ENCODE results near the gene FCAMR. TPM values are rescaled to one million over a fixed set of nuclear protein-coding genes. Genes with fewer than 3 reads are reported as not detected.

Gene FCAMR
- total RNA-seq, 4 donors from 2014 or later, result 0.39 TPM; not detected in 3

DNA sequence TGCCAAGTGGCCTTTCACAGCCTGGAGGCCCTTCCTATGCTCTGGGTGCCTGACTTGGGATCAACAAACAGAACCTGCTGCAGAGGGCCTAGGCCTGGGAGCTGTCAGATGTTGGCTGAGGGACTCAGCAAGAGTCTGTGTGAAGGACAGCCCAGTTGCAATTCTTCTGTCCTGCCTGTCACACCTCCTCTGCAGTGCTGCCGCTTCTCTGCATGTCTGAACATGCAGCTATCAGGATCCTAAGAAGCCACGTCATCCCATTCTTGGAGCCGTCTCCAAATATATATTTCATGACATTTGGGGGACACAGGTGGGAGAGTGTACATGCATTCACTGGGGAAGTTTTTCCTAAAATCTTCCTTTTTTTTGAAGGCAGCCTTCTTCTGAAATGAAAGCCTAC lies 8.6 kb downstream of the FCAMR start:
- Histone ChIP-seq H3K4me3 (no peak overlapping the region), H3K4me1 (no peaks in the 10 kb centered on the region), H3K36me3 (no peaks in the 10 kb centered on the region), H3K27me3 (no peaks in the 10 kb centered on the region), H3K27ac (no peak overlapping the region), H3K9me3 (no peaks in the 10 kb centered on the region)
- WGBS, 2 donors (ENCODE audit: low coverage in 1 of 2), result 84 to 100% methylated on average over 2 to 3 of the region's 3 CpGs
- no peak for ATAC-seq
- no peak for TF ChIP-seq POLR2A (IDR thresholded peaks at IDR 0.05)
- no peak for TF ChIP-seq POLR2AphosphoS5 (IDR thresholded peaks at IDR 0.05)
- TF ChIP-seq EP300 (IDR thresholded peaks at IDR 0.05), result no peak
- TF ChIP-seq, protein P1, sequence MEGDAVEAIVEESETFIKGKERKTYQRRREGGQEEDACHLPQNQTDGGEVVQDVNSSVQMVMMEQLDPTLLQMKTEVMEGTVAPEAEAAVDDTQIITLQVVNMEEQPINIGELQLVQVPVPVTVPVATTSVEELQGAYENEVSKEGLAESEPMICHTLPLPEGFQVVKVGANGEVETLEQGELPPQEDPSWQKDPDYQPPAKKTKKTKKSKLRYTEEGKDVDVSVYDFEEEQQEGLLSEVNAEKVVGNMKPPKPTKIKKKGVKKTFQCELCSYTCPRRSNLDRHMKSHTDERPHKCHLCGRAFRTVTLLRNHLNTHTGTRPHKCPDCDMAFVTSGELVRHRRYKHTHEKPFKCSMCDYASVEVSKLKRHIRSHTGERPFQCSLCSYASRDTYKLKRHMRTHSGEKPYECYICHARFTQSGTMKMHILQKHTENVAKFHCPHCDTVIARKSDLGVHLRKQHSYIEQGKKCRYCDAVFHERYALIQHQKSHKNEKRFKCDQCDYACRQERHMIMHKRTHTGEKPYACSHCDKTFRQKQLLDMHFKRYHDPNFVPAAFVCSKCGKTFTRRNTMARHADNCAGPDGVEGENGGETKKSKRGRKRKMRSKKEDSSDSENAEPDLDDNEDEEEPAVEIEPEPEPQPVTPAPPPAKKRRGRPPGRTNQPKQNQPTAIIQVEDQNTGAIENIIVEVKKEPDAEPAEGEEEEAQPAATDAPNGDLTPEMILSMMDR (IDR thresholded peaks at IDR 0.05), result no peak

DNA sequence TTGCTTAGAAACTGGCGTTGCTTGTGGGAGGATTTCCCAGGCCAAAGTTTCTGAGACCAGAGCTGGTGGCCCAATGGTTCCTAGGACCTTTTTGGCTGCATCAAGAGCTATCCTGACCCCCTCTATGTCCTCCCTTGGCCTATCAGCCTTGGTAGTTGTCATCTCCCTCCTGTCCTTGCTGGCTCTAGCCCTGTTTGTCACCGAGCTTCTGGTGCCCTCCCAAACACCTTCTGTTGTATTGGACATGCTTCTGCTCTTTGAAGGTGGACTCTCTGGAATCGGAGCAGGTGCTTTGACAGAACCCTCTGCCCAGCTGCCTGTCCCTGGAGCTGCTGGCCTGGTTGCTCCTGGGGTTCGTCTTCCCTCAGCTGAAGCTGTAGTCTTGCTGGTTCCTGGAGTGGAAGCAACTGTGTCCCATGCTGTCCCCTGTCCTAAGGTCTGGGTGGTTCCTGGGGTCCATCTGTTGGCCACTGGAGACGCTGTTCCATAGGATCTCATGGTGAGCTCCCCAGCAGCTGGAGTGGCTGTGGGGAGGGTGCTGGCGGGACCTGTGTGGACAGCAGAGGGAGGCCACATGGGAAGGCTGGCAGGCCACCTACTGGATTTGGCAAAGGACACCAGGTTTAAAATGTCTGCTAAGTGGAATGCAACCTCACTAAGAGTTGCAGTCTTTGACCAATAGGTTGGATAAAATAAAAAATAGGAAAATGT lies 9.4 kb downstream of the FCAMR start:
- Histone ChIP-seq H3K4me1 (no peaks in the 10 kb centered on the region), H3K4me3 (no peak overlapping the region), H3K27me3 (no peaks in the 10 kb centered on the region), H3K9me3 (no peaks in the 10 kb centered on the region), H3K36me3 (no peaks in the 10 kb centered on the region), H3K27ac (no peak overlapping the region)
- no peak for ATAC-seq
- TF ChIP-seq POLR2AphosphoS5 (IDR thresholded peaks at IDR 0.05) (no peak), EP300 (IDR thresholded peaks at IDR 0.05) (no peak), POLR2A (IDR thresholded peaks at IDR 0.05) (no peak)
- TF ChIP-seq, protein P1 (IDR thresholded peaks at IDR 0.05), result no peak
- 88% methylated on average over 3 of the region's 6 CpGs; no CpG with 5 or more reads in 1 of the 2 donors for WGBS, 2 donors (ENCODE audit: low coverage in 1 of 2)

DNA sequence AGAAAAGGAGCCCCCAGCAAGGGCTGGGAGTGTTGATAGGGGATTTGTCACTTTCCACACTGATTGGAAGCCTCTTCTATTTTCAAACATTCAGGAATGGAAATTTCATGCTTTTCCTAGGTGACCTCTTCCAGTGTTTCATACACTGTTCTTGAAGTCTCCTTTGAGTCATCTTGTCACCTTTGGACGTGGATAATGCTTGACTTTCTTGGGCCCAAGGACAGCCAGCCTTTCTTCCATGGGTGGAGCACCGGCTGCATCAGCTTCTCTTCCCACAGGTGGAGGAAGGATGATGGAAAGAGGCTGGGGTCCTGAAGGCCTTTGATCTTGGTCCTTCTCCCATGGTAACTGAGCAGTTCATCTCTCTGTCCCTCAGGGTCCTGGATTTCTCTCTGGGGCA lies 12.1 kb downstream of the FCAMR start:
- Histone ChIP-seq H3K9me3 (no peaks in the 10 kb centered on the region), H3K36me3 (no peaks in the 10 kb centered on the region), H3K4me1 (no peaks in the 10 kb centered on the region), H3K4me3 (no peak overlapping the region), H3K27me3 (no peaks in the 10 kb centered on the region), H3K27ac (no peak overlapping the region)
- no peak for TF ChIP-seq EP300 (IDR thresholded peaks at IDR 0.05)
- no peak for TF ChIP-seq POLR2A (IDR thresholded peaks at IDR 0.05)
- TF ChIP-seq, protein P1 (IDR thresholded peaks at IDR 0.05), result no peak
- TF ChIP-seq POLR2AphosphoS5 (IDR thresholded peaks at IDR 0.05), result no peak
- no peak for ATAC-seq
- WGBS, 2 donors (ENCODE audit: low coverage in 1 of 2), result 90% methylated on average over 2 of the region's 2 CpGs; no CpG with 5 or more reads in 1 of the 2 donors

DNA sequence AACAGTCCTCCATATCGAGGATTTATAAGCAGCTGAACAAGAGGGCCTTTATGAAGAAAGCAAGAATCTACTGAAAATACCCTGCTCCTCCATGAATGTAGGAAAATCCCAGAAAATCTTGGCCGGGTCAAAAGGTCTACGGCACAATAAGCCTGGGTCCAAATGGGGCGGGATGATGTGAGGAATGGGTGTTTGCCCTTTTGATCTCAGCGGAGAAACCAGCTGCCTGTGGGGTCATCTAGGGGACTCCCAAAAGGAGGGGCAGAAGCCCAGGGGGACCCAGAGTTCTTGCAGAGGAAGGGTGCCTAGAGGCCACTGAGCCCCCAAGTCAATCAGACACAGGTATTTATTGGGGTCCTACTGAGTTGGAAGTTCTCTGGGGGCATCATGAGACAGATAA lies 12.6 kb downstream of the FCAMR start:
- Histone ChIP-seq H3K4me3 (no peak overlapping the region), H3K27ac (no peak overlapping the region), H3K9me3 (no peaks in the 10 kb centered on the region), H3K27me3 (no peaks in the 10 kb centered on the region), H3K4me1 (no peaks in the 10 kb centered on the region), H3K36me3 (no peaks in the 10 kb centered on the region)
- TF ChIP-seq POLR2A (IDR thresholded peaks at IDR 0.05), result no peak
- ATAC-seq, result no peak
- WGBS, 2 donors (ENCODE audit: low coverage in 1 of 2), result 80% methylated on average over 5 of the region's 5 CpGs; no CpG with 5 or more reads in 1 of the 2 donors

DNA sequence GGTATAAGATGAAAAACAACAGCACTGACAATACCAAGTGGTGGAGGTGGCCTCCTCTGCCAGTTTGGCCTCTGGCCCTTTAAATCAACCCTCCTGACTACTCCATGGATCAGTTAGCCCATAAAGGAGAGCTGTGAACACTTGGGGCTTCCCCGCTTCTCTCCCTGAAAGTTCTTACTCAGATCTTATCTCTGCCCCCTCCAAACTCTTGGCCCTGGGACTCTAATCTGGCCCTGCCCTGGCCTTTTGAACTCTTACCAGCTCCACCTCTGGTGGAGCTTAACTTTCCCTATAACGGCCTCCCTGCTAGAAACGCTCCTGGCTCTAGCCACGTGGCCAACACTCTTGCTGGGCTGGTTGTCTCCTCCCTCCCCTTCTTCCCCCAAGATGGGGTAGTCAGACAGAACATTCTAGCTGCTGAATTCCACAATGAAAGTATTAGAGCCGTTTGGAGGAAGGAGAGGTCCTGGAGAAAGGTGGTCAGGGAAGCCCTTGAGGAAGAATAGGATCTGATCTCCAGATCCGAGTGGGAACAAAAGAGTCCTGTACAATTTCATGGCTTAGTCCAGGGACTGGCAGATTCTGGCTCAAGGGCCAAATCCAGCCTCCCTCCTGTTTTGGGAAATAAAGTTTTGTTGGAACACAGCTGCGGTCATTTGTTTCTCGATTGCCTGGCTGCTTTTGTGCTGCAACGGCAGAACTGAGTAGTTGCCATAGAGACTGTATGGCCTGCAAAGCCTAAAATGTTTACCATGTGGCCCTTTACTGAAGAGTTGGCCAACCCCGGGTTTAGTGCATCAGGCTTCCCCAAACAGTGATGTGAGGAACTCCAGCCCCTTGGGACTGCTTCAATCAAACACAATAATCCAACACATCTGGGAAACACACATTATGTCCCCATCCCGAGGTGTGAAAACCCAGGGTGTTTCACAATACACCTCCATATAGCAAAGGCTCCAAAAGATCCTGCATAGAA lies 14.5 kb downstream of the FCAMR start:
- WGBS, 2 donors (ENCODE audit: low coverage in 1 of 2), result 30 to 46% methylated on average over 6 to 11 of the region's 11 CpGs
- no peak overlapping the region for H3K27ac ChIP-seq
- H3K4me3 ChIP-seq, result no peak overlapping the region
- no peaks in the 10 kb centered on the region for H3K36me3 ChIP-seq
- H3K9me3 ChIP-seq, result no peaks in the 10 kb centered on the region
- H3K27me3 ChIP-seq, result no peaks in the 10 kb centered on the region
- no peak for ATAC-seq
- TF ChIP-seq, protein P1 (IDR thresholded peaks at IDR 0.05), result no peak
- TF ChIP-seq POLR2A (IDR thresholded peaks at IDR 0.05) (no peak), EP300 (IDR thresholded peaks at IDR 0.05) (no peak), POLR2AphosphoS5 (IDR thresholded peaks at IDR 0.05) (no peak)
- no peaks in the 10 kb centered on the region for H3K4me1 ChIP-seq
